HEK293 (cell line): ENCODE results near the gene RFX2.

Experiments used
- ATF2 ChIP-seq: fragments of 450-650 bp; formaldehyde crosslinking; IDR thresholded peaks from 2 replicates; pipeline ENCODE4 v1.5.1; 2016; ENCODE audit warnings: missing biosample characterization, missing genetic modification characterization, low read depth
- BCL11A ChIP-seq: fragments of 450-650 bp; formaldehyde crosslinking; IDR thresholded peaks from 2 replicates; pipeline ENCODE4 v1.5.1; 2016; ENCODE audit warnings: low read depth, missing biosample characterization, missing genetic modification characterization
- FEZF1 ChIP-seq: fragments of 450-650 bp; formaldehyde crosslinking; IDR thresholded peaks from 2 replicates; pipeline ENCODE4 v1.5.1; 2016; ENCODE audit warnings: missing biosample characterization, missing genetic modification characterization
- GFI1B ChIP-seq: fragments of 450-650 bp; formaldehyde crosslinking; IDR thresholded peaks from 2 replicates; pipeline ENCODE4 v1.5.1; 2016; ENCODE audit warnings: missing biosample characterization, missing genetic modification characterization
- GLIS1 ChIP-seq: fragments of 450-650 bp; formaldehyde crosslinking; IDR thresholded peaks from 2 replicates; pipeline ENCODE4 v1.5.1; 2016; ENCODE audit warnings: missing biosample characterization, missing genetic modification characterization
- HIC1 ChIP-seq: fragments of 450-650 bp; formaldehyde crosslinking; IDR thresholded peaks from 2 replicates; pipeline ENCODE4 v1.5.1; 2016; ENCODE audit warnings: missing biosample characterization, missing genetic modification characterization
- KLF16 ChIP-seq: fragments of 450-650 bp; formaldehyde crosslinking; IDR thresholded peaks from 2 replicates; pipeline ENCODE4 v1.5.1; 2017; ENCODE audit warnings: missing biosample characterization, missing genetic modification characterization
- KLF17 ChIP-seq: fragments of 450-650 bp; formaldehyde crosslinking; IDR thresholded peaks from 2 replicates; pipeline ENCODE4 v1.5.1; 2016; ENCODE audit warnings: missing biosample characterization, missing genetic modification characterization
- SCRT2 ChIP-seq: fragments of 450-650 bp; formaldehyde crosslinking; IDR thresholded peaks from 2 replicates; pipeline ENCODE4 v1.5.1; 2016; ENCODE audit warnings: missing biosample characterization, missing genetic modification characterization
- SP3 ChIP-seq: fragments of 450-650 bp; formaldehyde crosslinking; IDR thresholded peaks from 2 replicates; pipeline ENCODE4 v1.5.1; 2016; ENCODE audit warnings: missing biosample characterization, missing genetic modification characterization
- ZBTB10 ChIP-seq: fragments of 450-650 bp; formaldehyde crosslinking; IDR thresholded peaks from 2 replicates; pipeline ENCODE4 v1.5.1; 2016; ENCODE audit warnings: missing biosample characterization, missing genetic modification characterization
- ZBTB17 ChIP-seq: fragments of 450-650 bp; formaldehyde crosslinking; IDR thresholded peaks from 2 replicates; pipeline ENCODE4 v1.5.1; 2016; ENCODE audit warnings: missing biosample characterization, missing genetic modification characterization
- ZFP41 ChIP-seq: fragments of 450-650 bp; formaldehyde crosslinking; IDR thresholded peaks from 2 replicates; pipeline ENCODE4 v1.5.1; 2016; ENCODE audit warnings: missing biosample characterization, missing genetic modification characterization, borderline replicate concordance
- ZNF148 ChIP-seq: fragments of 450-650 bp; formaldehyde crosslinking; IDR thresholded peaks from 2 replicates; pipeline ENCODE4 v1.5.0; 2017; ENCODE audit warnings: missing biosample characterization, missing genetic modification characterization, borderline replicate concordance
- ZNF292 ChIP-seq: fragments of 450-650 bp; formaldehyde crosslinking; IDR thresholded peaks from 2 replicates; pipeline ENCODE4 v1.5.1; 2016; ENCODE audit warnings: low read depth, missing biosample characterization, missing genetic modification characterization, borderline replicate concordance
- ZNF423 ChIP-seq: fragments of 450-650 bp; formaldehyde crosslinking; IDR thresholded peaks from 2 replicates; pipeline ENCODE4 v1.5.1; 2016; ENCODE audit warnings: missing biosample characterization, missing genetic modification characterization
- ZNF48 ChIP-seq: fragments of 450-650 bp; formaldehyde crosslinking; IDR thresholded peaks from 2 replicates; pipeline ENCODE4 v1.5.1; 2016; ENCODE audit warnings: missing biosample characterization, missing genetic modification characterization
- ZNF488 ChIP-seq: fragments of 450-650 bp; formaldehyde crosslinking; IDR thresholded peaks from 2 replicates; pipeline ENCODE4 v1.5.1; 2016; ENCODE audit warnings: missing biosample characterization, missing genetic modification characterization
- ZNF529 ChIP-seq: fragments of 450-650 bp; formaldehyde crosslinking; IDR thresholded peaks from 2 replicates; pipeline ENCODE4 v1.5.1; 2017; ENCODE audit warnings: missing genetic modification characterization, missing biosample characterization; ENCODE audit not compliant: insufficient replicate concordance
- ZNF585B ChIP-seq: fragments of 450-650 bp; formaldehyde crosslinking; IDR thresholded peaks from 2 replicates; pipeline ENCODE4 v1.5.1; 2016; ENCODE audit warnings: missing biosample characterization, missing genetic modification characterization
- ZNF704 ChIP-seq: fragments of 450-650 bp; formaldehyde crosslinking; IDR thresholded peaks from 2 replicates; pipeline ENCODE4 v1.5.1; 2016; ENCODE audit warnings: missing biosample characterization, missing genetic modification characterization
- ZNF707 ChIP-seq: fragments of 450-650 bp; formaldehyde crosslinking; IDR thresholded peaks from 2 replicates; pipeline ENCODE4 v1.5.1; 2016; ENCODE audit warnings: missing biosample characterization, missing genetic modification characterization
- ZNF747 ChIP-seq: fragments of 450-650 bp; formaldehyde crosslinking; IDR thresholded peaks from 2 replicates; pipeline ENCODE4 v1.5.1; 2016; ENCODE audit warnings: missing biosample characterization, missing genetic modification characterization
- ZNF776 ChIP-seq: fragments of 450-650 bp; formaldehyde crosslinking; IDR thresholded peaks from 2 replicates; pipeline ENCODE4 v1.5.0; 2017; ENCODE audit warnings: missing biosample characterization, missing genetic modification characterization, borderline replicate concordance
- ZSCAN4 ChIP-seq: fragments of 450-650 bp; formaldehyde crosslinking; IDR thresholded peaks from 2 replicates; pipeline ENCODE4 v1.5.1; 2017; ENCODE audit warnings: missing biosample characterization, missing genetic modification characterization

RFX2 gene

GRCh38 chr19:6108721-6109633 is 1.3 kb downstream of the RFX2 start (continued):
- TF ChIP-seq ZBTB17 (tag by site-specific recombination), result peak; percentile 81
- TF ChIP-seq FEZF1 (tag by site-specific recombination), result peak; percentile 89
- TF ChIP-seq ZNF747 (tag by site-specific recombination), result no peak
- TF ChIP-seq ZNF488 (tag by site-specific recombination), result no peak
- no peak for TF ChIP-seq ZFP41 (tag by site-specific recombination)
- TF ChIP-seq ZNF423, result no peak
- TF ChIP-seq ZNF292, result no peak
- no peak for TF ChIP-seq KLF17
- TF ChIP-seq ZNF48 (tag by site-specific recombination), result no peak
- 0 out of 2 replicates have a peak, but pooled peaks have one; percentile 16 for TF ChIP-seq BCL11A
- TF ChIP-seq GFI1B (tag by site-specific recombination), result no peak
- peak; percentile 81 for TF ChIP-seq ZBTB10 (tag by site-specific recombination)
- TF ChIP-seq ZSCAN4, result peak; percentile 88
- TF ChIP-seq ZNF585B (tag by site-specific recombination), result no peak
- no peak for TF ChIP-seq ZNF529 (tag by site-specific recombination)
- TF ChIP-seq GLIS1 (tag by site-specific recombination), result peak; percentile 70; the same call in 1 of the 2 replicates
- peak; percentile 85 for TF ChIP-seq HIC1 (tag by site-specific recombination)
- no peak for TF ChIP-seq ZNF704 (tag by site-specific recombination)
- TF ChIP-seq KLF16 (tag by site-specific recombination), result peak; percentile 95
- no peak for TF ChIP-seq ZNF707
- no peak for TF ChIP-seq ZNF148
- TF ChIP-seq ZNF776 (tag by site-specific recombination), result 0 out of 2 replicates have a peak, but pooled peaks have one; percentile 80
- no peak for TF ChIP-seq SCRT2
- TF ChIP-seq SP3 (tag by site-specific recombination), result peak; percentile 71
- no peak for TF ChIP-seq ATF2 (tag by site-specific recombination)
